ENCODE results near the gene SLC9A4. TPM values are rescaled to one million over a fixed set of nuclear protein-coding genes. Genes with fewer than 3 reads are reported as not detected.

Gene SLC9A4
- total RNA-seq, 1 experiment from 2014 or later: 0.07 TPM

GRCh38 chr2:102463160-102463559 lies 9.9 kb upstream of the SLC9A4 start:
- H3K4me3 ChIP-seq (replicated peaks in 1 of 2; ENCODE audit: low read depth in 1 of 2, low read length in 2 of 2): no peak overlapping the region
- TF ChIP-seq CEBPB (IDR thresholded peaks at IDR 0.05; ENCODE audit: low read depth) (no peak), SP1 (IDR thresholded peaks at IDR 0.05; ENCODE audit: low read depth) (no peak), ZFX (IDR thresholded peaks at IDR 0.05) (no peak), ZNF274 (IDR thresholded peaks at IDR 0.05; ENCODE audit: low read depth, low read length) (no peak), EGR1 (IDR thresholded peaks at IDR 0.05; ENCODE audit: low read depth) (no peak)
- H3K4me2 ChIP-seq (ENCODE audit: low read length): no peak overlapping the region
- ChIA-PET CTCF (no interaction called here), POLR2A (no interaction called here), RAD21 (ENCODE audit: low non-redundant PET in 1 of 2, low total read pairs in 2 of 2, uncharacterized antibody in 2 of 2, unreplicated experiment in 2 of 2) (no interaction called here)
- no peaks in the 10 kb centered on the region for H3K36me3 ChIP-seq (ENCODE audit: control insufficient read depth in 1 of 2, insufficient read depth in 2 of 2, low read length in 2 of 2)
- no peaks in the 10 kb centered on the region for H3K9me3 ChIP-seq (ENCODE audit: control insufficient read depth in 1 of 2, insufficient read depth in 1 of 2, low read depth in 1 of 2, low read length in 2 of 2)
- H3K4me1 ChIP-seq (ENCODE audit: control insufficient read depth in 1 of 2, insufficient read depth in 2 of 2, low read length in 2 of 2): no peaks in the 10 kb centered on the region
- no peak overlapping the region for H2AFZ ChIP-seq (ENCODE audit: low read depth, low read length, poor library complexity, severe bottlenecking)
- no peaks in the 10 kb centered on the region for H3K9me2 ChIP-seq (ENCODE audit: insufficient read depth)
- no peaks in the 10 kb centered on the region for H4K20me1 ChIP-seq (ENCODE audit: insufficient read depth)
- H3K27ac ChIP-seq (ENCODE audit: low read depth, low read length): no peak overlapping the region
- intact Hi-C loops (cut with micrococcal nuclease): no loop called here
- H3K27me3 ChIP-seq (ENCODE audit: insufficient read depth, low read length): no peaks in the 10 kb centered on the region
- BruUV-seq (replicated peaks): no TSS peak
- no peak overlapping the region for H3K9ac ChIP-seq (ENCODE audit: low read length)
- DNase-seq (ENCODE audit: low read depth, low spot score) (no peak), ATAC-seq (no peak)
- no peaks in the 10 kb centered on the region for H3K79me2 ChIP-seq (ENCODE audit: insufficient read depth, low read length)

DNA sequence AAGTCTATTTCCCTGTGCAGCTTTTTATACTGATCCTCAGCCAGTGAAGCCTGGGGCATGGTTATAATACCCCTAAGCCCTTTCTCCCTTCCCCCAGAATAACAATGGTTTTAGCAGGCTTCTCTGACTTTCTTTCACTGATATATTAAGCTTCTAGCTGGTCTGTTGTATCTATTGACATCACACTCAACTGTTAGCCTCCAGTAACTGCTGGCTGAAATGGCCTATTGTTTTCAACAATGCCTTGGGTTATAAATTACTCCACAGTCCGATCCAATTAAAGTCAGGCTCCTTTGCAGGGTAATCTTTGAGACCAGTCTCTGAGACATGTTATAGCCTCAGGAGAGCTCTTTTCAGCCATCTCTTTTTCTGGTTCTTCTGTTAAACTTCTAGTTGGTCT lies 2.9 kb upstream of the SLC9A4 start:
- Histone ChIP-seq H4K20me1 (ENCODE audit: insufficient read depth) (no peaks in the 10 kb centered on the region), H3K36me3 (ENCODE audit: control insufficient read depth in 1 of 2, insufficient read depth in 2 of 2, low read length in 2 of 2) (no peaks in the 10 kb centered on the region), H2AFZ (ENCODE audit: low read depth, low read length, poor library complexity, severe bottlenecking) (no peak overlapping the region), H3K4me3 (replicated peaks in 1 of 2; ENCODE audit: low read depth in 1 of 2, low read length in 2 of 2) (no peak overlapping the region), H3K4me1 (ENCODE audit: control insufficient read depth in 1 of 2, insufficient read depth in 2 of 2, low read length in 2 of 2) (peaks cover 0 to 2% of the 10 kb centered on the region in 2 experiments; a peak in 1 of 4 replicates), H3K79me2 (ENCODE audit: insufficient read depth, low read length) (no peaks in the 10 kb centered on the region), H3K4me2 (ENCODE audit: low read length) (no peak overlapping the region), H3K9ac (ENCODE audit: low read length) (no peak overlapping the region), H3K27me3 (ENCODE audit: insufficient read depth, low read length) (no peaks in the 10 kb centered on the region), H3K9me2 (ENCODE audit: insufficient read depth) (no peaks in the 10 kb centered on the region), H3K27ac (ENCODE audit: low read depth, low read length) (no peak overlapping the region), H3K9me3 (ENCODE audit: control insufficient read depth in 1 of 2, insufficient read depth in 1 of 2, low read depth in 1 of 2, low read length in 2 of 2) (no peaks in the 10 kb centered on the region)
- ChIA-PET CTCF (no interaction called here), POLR2A (no interaction called here), RAD21 (ENCODE audit: low non-redundant PET in 1 of 2, low total read pairs in 2 of 2, uncharacterized antibody in 2 of 2, unreplicated experiment in 2 of 2) (no interaction called here)
- ATAC-seq (no peak), DNase-seq (ENCODE audit: low read depth, low spot score) (no peak)
- intact Hi-C loops (cut with micrococcal nuclease): loop anchor here (5.0 kb wide), 1 partner anchor 337 kb away; no protein-coding TSS in a partner anchor
- TF ChIP-seq POLR2A (IDR thresholded peaks at IDR 0.05; ENCODE audit: borderline replicate concordance, extremely low read depth, insufficient read depth, insufficient read length) (no peak), YY1 (IDR thresholded peaks at IDR 0.05; ENCODE audit: extremely low read depth, insufficient replicate concordance, low read depth, low read length) (no peak), POLR2AphosphoS5 (IDR thresholded peaks at IDR 0.05; ENCODE audit: low read depth, low read length) (no peak), EGR1 (IDR thresholded peaks at IDR 0.05; ENCODE audit: low read depth) (no peak), EZH2 (IDR thresholded peaks at IDR 0.05) (no peak), JUND (IDR thresholded peaks at IDR 0.05) (no peak), RAD21 (IDR thresholded peaks at IDR 0.05; ENCODE audit: low read depth) (no peak), SRF (IDR thresholded peaks at IDR 0.05; ENCODE audit: low read depth) (no peak), ELF1 (IDR thresholded peaks at IDR 0.05; ENCODE audit: borderline replicate concordance, low read depth) (no peak)
- TF ChIP-seq, protein P1, sequence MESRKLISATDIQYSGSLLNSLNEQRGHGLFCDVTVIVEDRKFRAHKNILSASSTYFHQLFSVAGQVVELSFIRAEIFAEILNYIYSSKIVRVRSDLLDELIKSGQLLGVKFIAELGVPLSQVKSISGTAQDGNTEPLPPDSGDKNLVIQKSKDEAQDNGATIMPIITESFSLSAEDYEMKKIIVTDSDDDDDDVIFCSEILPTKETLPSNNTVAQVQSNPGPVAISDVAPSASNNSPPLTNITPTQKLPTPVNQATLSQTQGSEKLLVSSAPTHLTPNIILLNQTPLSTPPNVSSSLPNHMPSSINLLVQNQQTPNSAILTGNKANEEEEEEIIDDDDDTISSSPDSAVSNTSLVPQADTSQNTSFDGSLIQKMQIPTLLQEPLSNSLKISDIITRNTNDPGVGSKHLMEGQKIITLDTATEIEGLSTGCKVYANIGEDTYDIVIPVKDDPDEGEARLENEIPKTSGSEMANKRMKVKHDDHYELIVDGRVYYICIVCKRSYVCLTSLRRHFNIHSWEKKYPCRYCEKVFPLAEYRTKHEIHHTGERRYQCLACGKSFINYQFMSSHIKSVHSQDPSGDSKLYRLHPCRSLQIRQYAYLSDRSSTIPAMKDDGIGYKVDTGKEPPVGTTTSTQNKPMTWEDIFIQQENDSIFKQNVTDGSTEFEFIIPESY (IDR thresholded peaks at IDR 0.05; ENCODE audit: extremely low read depth, insufficient replicate concordance, low read length): no peak
- TF ChIP-seq, protein P2, sequence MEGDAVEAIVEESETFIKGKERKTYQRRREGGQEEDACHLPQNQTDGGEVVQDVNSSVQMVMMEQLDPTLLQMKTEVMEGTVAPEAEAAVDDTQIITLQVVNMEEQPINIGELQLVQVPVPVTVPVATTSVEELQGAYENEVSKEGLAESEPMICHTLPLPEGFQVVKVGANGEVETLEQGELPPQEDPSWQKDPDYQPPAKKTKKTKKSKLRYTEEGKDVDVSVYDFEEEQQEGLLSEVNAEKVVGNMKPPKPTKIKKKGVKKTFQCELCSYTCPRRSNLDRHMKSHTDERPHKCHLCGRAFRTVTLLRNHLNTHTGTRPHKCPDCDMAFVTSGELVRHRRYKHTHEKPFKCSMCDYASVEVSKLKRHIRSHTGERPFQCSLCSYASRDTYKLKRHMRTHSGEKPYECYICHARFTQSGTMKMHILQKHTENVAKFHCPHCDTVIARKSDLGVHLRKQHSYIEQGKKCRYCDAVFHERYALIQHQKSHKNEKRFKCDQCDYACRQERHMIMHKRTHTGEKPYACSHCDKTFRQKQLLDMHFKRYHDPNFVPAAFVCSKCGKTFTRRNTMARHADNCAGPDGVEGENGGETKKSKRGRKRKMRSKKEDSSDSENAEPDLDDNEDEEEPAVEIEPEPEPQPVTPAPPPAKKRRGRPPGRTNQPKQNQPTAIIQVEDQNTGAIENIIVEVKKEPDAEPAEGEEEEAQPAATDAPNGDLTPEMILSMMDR (IDR thresholded peaks at IDR 0.05 in 2 of 3, conservative IDR thresholded peaks at IDR 0.05 in 1 of 3; ENCODE audit: borderline replicate concordance in 1 of 3, insufficient read depth in 1 of 3, low read depth in 2 of 3, low read length in 2 of 3): no peak
- BruUV-seq (replicated peaks): no TSS peak
